T-cell (primary cell): ENCODE measurements around the gene SIGLEC9. TPM values are rescaled to one million over a fixed set of nuclear protein-coding genes. Genes with fewer than 3 reads are reported as not detected.
A peak's percentile ranks its signal among the peaks of the same experiment; 100 is the strongest.

ENCODE experiments used
- ATAC-seq, 4 experiments: fragments of 200-7000 bp in 3 of 4; fragments of 150-1000 bp in 1 of 4; cut with Tn5 transposase; replicated peaks in 1 of 4; 1 replicate in 3 of 4; 2 replicates in 1 of 4; pipeline ENCODE4 v1.10.0; 2021; ENCODE audit warnings: moderate library complexity in 3 of 4, mild to moderate bottlenecking in 2 of 4, moderate number of reproducible peaks in 1 of 4
- CTCF ChIA-PET, 2 donors: fragments of 300-600 bp; sonication (Branson Sonifier 250); formaldehyde crosslinking; loops; one replicate each; lab custom pipeline; 2022; ENCODE audit warnings: antibody characterized with exemption in 2 of 2; lab: Charles Lee
- POLR2A ChIA-PET, 2 donors: fragments of 300-600 bp; sonication (Branson Sonifier 250); formaldehyde crosslinking; loops; one replicate each; lab custom pipeline; 2022; ENCODE audit warnings: antibody characterized with exemption in 2 of 2; lab: Charles Lee
- DNase-seq, 35 experiments: peaks; one replicate each; pipeline versions ENCODE4 v3.0.0 to v3.0.0-alpha.2; 2013 to 2023
- H3K27ac ChIP-seq: one replicate; pipeline ENCODE4 v1.5.1; 2013; ENCODE audit warnings: low read length
- H3K27me3 ChIP-seq, 2 experiments: replicated peaks in 1 of 2; 1 replicate in 1 of 2; 2 replicates in 1 of 2; pipeline versions ENCODE4 v1.6.1 to v1.7.0; 2013; ENCODE audit warnings: low read length in 1 of 2, mixed read lengths in 1 of 2; ENCODE audit not compliant: control insufficient read depth in 2 of 2, insufficient read depth in 2 of 2; ENCODE audit errors: extremely low read depth in 1 of 2
- H3K36me3 ChIP-seq, 2 donors: 1 replicate in 1 of 2; 2 replicates in 1 of 2; pipeline versions ENCODE4 v1.6.1 to v1.7.0; 2013; ENCODE audit warnings: low read length in 1 of 2; ENCODE audit not compliant: control insufficient read depth in 2 of 2, insufficient read depth in 1 of 2; ENCODE audit errors: extremely low read depth in 1 of 2
- H3K4me1 ChIP-seq, 2 experiments: 1 replicate in 1 of 2; 2 replicates in 1 of 2; pipeline versions ENCODE4 v1.6.1 to v1.7.0; 2013; ENCODE audit warnings: low read length in 2 of 2, mixed read lengths in 1 of 2; ENCODE audit not compliant: insufficient read depth in 2 of 2, control insufficient read depth in 1 of 2; ENCODE audit errors: extremely low read depth in 1 of 2
- H3K4me3 ChIP-seq, 2 donors: 1 replicate in 1 of 2; 2 replicates in 1 of 2; pipeline versions ENCODE4 v1.5.1 to v1.7.0; 2013; ENCODE audit warnings: mild to moderate bottlenecking in 2 of 2, low read length in 1 of 2, moderate library complexity in 1 of 2; ENCODE audit not compliant: control insufficient read depth in 1 of 2; ENCODE audit errors: extremely low read depth in 1 of 2
- H3K9me3 ChIP-seq: 2 replicates; pipeline ENCODE4 v1.7.0; 2013
- H3K27ac Mint-ChIP-seq, 2 donors: one replicate each; pipeline ENCODE4 v1.8.0; 2020 to 2021; ENCODE audit warnings: mild to moderate bottlenecking in 2 of 2, mixed read lengths in 2 of 2
- H3K27me3 Mint-ChIP-seq, 2 donors: one replicate each; pipeline ENCODE4 v1.8.0; 2021 to 2022; ENCODE audit warnings: mixed read lengths in 2 of 2
- H3K36me3 Mint-ChIP-seq: one replicate; pipeline ENCODE4 v1.8.0; 2021; ENCODE audit warnings: mixed read lengths
- H3K4me1 Mint-ChIP-seq, 3 donors: one replicate each; pipeline ENCODE4 v1.8.0; 2020 to 2022; ENCODE audit warnings: mixed read lengths in 3 of 3, mild to moderate bottlenecking in 1 of 3
- H3K4me3 Mint-ChIP-seq, 3 donors: one replicate each; pipeline ENCODE4 v1.8.0; 2020 to 2022; ENCODE audit warnings: mild to moderate bottlenecking in 3 of 3, mixed read lengths in 3 of 3, moderate library complexity in 3 of 3
- H3K9me3 Mint-ChIP-seq, 3 donors: one replicate each; pipeline ENCODE4 v1.8.0; 2020 to 2022; ENCODE audit warnings: mixed read lengths in 3 of 3
- WGBS: methylation state at CpG from one replicate; pipeline ENCODE4 v1.1.5; 2013; ENCODE audit warnings: missing lambda C conversion rate; ENCODE audit not compliant: insufficient coverage; 5-methylcytosine and 5-hydroxymethylcytosine counted together
- total RNA-seq, 35 experiments: library from RNA in 6 of 35; stranded (reverse) in 6 of 35; fragments of 120-200 nt in 1 of 35; gene quantifications; one replicate each; pipeline versions ENCODE4 v1.2.1 to v1.2.4 and lab custom pipeline; 2013 to 2026

Gene SIGLEC9
- total RNA-seq, 5 donors from 2014 or later (not counting 1 experiment from before 2014, with no cell fraction given) = 0.73 to 2.6 (median 1.6) TPM

DNA sequence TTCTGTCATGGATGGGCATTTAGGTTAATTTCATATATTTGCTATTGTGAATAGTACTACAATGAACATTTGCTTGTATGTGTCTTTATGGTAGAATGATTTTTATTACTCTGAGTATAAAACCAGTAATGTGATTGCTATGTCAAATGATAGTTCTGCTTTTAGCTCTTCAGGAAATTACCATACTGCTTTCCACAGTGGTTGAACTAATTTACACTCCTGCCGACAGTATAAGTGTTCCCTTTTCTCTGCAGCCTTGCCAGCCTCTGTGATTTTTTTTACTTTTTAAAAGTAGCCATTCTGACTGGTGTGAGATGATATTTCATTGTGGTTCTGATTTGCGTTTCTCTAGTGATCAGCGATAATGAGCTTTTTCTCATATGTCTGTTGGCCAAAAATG, 23.9 kb downstream of the SIGLEC9 start:
- no peaks in the 10 kb centered on the region for H3K9me3 Mint-ChIP-seq
- no peak overlapping the region for H3K27ac Mint-ChIP-seq

DNA sequence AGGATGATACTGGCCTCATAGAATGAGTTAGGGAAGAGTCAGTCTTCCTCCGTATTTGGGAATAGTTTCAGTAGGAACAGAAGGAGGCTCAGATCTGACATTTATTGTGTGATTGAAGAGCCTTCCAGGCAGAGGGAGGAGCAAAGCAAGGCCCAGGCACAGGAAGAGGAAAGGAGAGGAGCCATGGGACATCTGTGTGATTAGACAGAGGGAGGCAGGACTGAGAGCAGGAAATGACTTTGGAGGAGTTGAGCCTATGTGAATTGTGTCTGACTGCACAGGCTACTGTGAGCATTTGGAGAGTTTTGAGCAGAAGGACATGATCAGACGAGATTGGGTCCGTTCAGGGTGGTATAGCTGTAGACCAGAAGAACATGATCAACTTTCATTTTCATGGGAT, 25.9 kb downstream of the SIGLEC9 start:
- H3K27me3 Mint-ChIP-seq = peaks cover 3 to 18% of the 10 kb centered on the region in 2 donors
- no peaks in the 10 kb centered on the region for H3K36me3 Mint-ChIP-seq
- Histone ChIP-seq H3K9me3 (no peaks in the 10 kb centered on the region), H3K27me3 (peaks cover 0 to 13% of the 10 kb centered on the region in 2 experiments), H3K4me1 (peaks cover 0 to 7% of the 10 kb centered on the region in 2 experiments), H3K4me3 (no peak overlapping the region), H3K36me3 (no peaks in the 10 kb centered on the region), H3K27ac (no peak overlapping the region)
- DNase-seq (no peak), ATAC-seq (no peak)
- peaks cover 7 to 10% (median 9%) of the 10 kb centered on the region in 3 donors for H3K4me1 Mint-ChIP-seq
- no peaks in the 10 kb centered on the region for H3K9me3 Mint-ChIP-seq
- CTCF ChIA-PET = no interaction called here
- POLR2A ChIA-PET = no interaction called here
- WGBS = 72% methylated on average over 3 of the region's 3 CpGs
- no peak overlapping the region for H3K27ac Mint-ChIP-seq
- H3K4me3 Mint-ChIP-seq = no peak overlapping the region

More for the DNA sequence above, 23.9 kb downstream of the SIGLEC9 start:
- no peak for ATAC-seq
- H3K4me1 Mint-ChIP-seq = peaks cover 7 to 16% (median 11%) of the 10 kb centered on the region in 3 donors
- peaks cover 0 to 7% of the 10 kb centered on the region in 2 experiments for H3K4me1 ChIP-seq
- H3K4me3 ChIP-seq = no peak overlapping the region
- H3K27me3 Mint-ChIP-seq = peaks cover 3 to 15% of the 10 kb centered on the region in 2 donors
- no peak overlapping the region for H3K4me3 Mint-ChIP-seq
- no peaks in the 10 kb centered on the region for H3K36me3 Mint-ChIP-seq
- H3K9me3 ChIP-seq = no peaks in the 10 kb centered on the region
- WGBS = 67% methylated on average over 2 of the region's 3 CpGs
- ChIA-PET CTCF (interaction anchor here in 1 of 2 donors (0.6 kb wide), 1 partner anchor 56 kb away, joined by 3 read pairs; no protein-coding TSS in a partner anchor), POLR2A (no interaction called here)
- peaks cover 0 to 18% of the 10 kb centered on the region in 2 experiments for H3K27me3 ChIP-seq
- H3K27ac ChIP-seq = no peak overlapping the region
- no peaks in the 10 kb centered on the region for H3K36me3 ChIP-seq
- DNase-seq = no peak

DNA sequence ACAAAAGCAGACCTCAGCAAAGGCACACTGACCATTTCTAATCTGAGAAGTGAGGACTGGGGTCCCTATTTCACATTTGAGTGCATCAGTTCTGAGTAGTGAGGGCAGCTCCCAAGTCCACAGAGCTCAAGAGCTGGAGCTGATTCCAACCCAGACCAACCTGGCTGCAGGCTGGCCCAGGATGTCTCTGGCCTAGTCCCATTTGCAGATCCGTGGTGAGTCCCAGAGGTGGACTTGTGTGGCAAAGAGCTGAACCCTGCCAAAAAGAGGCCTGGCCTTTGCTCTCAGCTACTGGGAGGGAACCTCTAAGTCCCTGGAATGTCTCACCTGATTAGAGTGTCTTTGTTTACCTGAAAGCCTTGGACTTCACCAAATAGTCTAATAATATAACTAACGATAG, 32.0 kb downstream of the SIGLEC9 start:
- DNase-seq = no peak
- Histone ChIP-seq H3K4me3 (no peak overlapping the region), H3K27me3 (peaks cover 0 to 17% of the 10 kb centered on the region in 2 experiments), H3K36me3 (no peaks in the 10 kb centered on the region), H3K9me3 (no peaks in the 10 kb centered on the region), H3K27ac (no peak overlapping the region), H3K4me1 (peaks cover 0 to 9% of the 10 kb centered on the region in 2 experiments)
- WGBS = 25% methylated on average over 1 of the region's 2 CpGs
- no peaks in the 10 kb centered on the region for H3K36me3 Mint-ChIP-seq
- CTCF ChIA-PET = no interaction called here
- POLR2A ChIA-PET = no interaction called here
- ATAC-seq = no peak
- H3K4me3 Mint-ChIP-seq = no peak overlapping the region
- H3K9me3 Mint-ChIP-seq = no peaks in the 10 kb centered on the region
- H3K27ac Mint-ChIP-seq = no peak overlapping the region
- peaks cover 7 to 10% (median 10%) of the 10 kb centered on the region in 3 donors for H3K4me1 Mint-ChIP-seq
- peaks cover 3 to 11% of the 10 kb centered on the region in 2 donors for H3K27me3 Mint-ChIP-seq

DNA sequence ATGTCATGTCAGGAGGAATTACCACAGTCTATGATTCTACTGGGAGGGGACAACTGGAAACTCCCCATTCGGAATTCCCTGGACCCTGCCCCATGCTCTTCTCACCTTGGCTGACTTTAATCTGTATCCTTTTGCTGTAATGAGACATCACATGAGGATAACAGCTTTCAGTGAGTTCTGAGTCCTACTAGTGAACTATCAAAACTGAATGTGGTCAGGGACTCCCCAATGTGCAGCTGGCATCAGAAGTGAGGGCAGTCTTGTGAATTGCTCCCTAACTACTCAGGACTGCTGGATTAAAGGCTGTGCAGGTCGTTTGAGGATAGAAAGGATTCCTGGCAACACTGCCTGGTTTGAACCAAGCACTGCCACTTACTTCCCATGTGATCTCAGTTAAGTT, 32.6 kb downstream of the SIGLEC9 start:
- Histone ChIP-seq H3K27me3 (peaks cover 0 to 14% of the 10 kb centered on the region in 2 experiments), H3K4me1 (peaks cover 0 to 9% of the 10 kb centered on the region in 2 experiments), H3K4me3 (no peak overlapping the region), H3K36me3 (no peaks in the 10 kb centered on the region), H3K27ac (no peak overlapping the region), H3K9me3 (no peaks in the 10 kb centered on the region)
- Mint-ChIP-seq H3K9me3 (no peaks in the 10 kb centered on the region), H3K36me3 (no peaks in the 10 kb centered on the region), H3K4me3 (no peak overlapping the region), H3K27me3 (peaks cover 3 to 11% of the 10 kb centered on the region in 2 donors), H3K27ac (no peak overlapping the region), H3K4me1 (peaks cover 7 to 10% (median 10%) of the 10 kb centered on the region in 3 donors)
- ChIA-PET POLR2A (no interaction called here), CTCF (no interaction called here)
- DNase-seq (no peak), ATAC-seq (no peak)
- WGBS = 33% methylated on average over 1 of the region's 2 CpGs

DNA sequence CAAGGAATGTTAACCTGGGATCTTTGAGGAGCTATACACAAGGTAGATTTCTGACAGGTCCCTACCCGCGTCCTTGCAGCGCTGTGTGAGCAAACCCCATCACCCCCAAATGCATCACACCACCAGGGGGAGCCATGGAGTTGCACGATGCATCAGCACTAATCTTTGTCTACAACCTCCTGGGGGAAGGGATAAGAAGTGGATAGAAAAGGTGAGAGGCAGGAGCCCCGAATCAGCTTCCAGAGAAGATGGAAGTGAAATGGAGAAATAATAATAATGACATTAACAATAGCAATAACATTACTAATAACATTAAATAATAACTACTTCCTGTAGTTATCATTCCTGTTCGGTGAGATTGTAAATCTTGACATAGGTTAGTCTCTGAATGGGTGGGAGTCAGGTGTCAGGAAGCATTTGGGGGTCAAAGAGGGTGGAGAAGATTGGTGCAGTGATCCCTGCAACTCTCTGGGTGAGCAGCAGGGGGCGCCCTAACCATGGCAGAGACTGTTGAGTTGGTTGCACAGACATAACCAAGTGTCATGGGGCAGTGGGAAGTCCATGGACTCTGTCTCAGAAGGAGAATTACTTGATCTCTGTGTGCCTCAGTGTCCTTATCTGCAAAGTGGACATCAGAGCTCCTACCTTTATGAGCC, 33.9 kb downstream of the SIGLEC9 start:
- CTCF ChIA-PET = interaction anchor here in 1 of 2 donors (0.7 kb wide), 2 partner anchors 51 to 313 kb away, joined by 3 to 5 read pairs; no protein-coding TSS in a partner anchor
- no peak overlapping the region for H3K27ac ChIP-seq
- Mint-ChIP-seq H3K27me3 (peaks cover 0 to 8% of the 10 kb centered on the region in 2 donors), H3K4me1 (peaks cover 7 to 10% (median 10%) of the 10 kb centered on the region in 3 donors), H3K36me3 (no peaks in the 10 kb centered on the region), H3K4me3 (no peak overlapping the region), H3K27ac (no peak overlapping the region), H3K9me3 (no peaks in the 10 kb centered on the region)
- no peak overlapping the region for H3K4me3 ChIP-seq
- POLR2A ChIA-PET = no interaction called here
- DNase-seq = peak; percentile 25 to 81 (median 64)
- peaks cover 0 to 14% of the 10 kb centered on the region in 2 experiments for H3K27me3 ChIP-seq
- WGBS = 0% methylated on average over 2 of the region's 7 CpGs
- no peaks in the 10 kb centered on the region for H3K9me3 ChIP-seq
- H3K4me1 ChIP-seq = peaks cover 0 to 9% of the 10 kb centered on the region in 2 experiments
- H3K36me3 ChIP-seq = no peaks in the 10 kb centered on the region
- ATAC-seq = peak; percentile 50 to 69 (median 66)

DNA sequence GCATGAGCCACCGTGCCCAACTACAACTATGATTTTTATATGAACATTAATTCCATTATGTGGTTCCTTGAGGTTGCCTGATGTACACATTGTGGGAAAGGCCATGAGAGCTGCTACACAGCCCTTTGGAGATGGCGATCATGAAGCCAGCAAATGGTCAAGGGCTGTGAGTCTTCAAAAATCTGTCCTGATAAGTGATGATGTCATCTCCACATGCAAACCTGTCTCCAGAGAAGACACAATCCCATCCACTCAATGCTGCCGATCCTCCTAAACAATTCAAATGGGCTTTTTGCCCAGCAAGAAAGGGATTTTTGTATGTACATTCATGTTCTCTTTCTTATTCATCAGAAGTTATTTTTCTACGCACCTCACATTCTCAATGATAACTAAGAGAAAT, 35.0 kb downstream of the SIGLEC9 start:
- H3K27me3 Mint-ChIP-seq = peaks cover 0 to 5% of the 10 kb centered on the region in 2 donors
- H3K4me1 Mint-ChIP-seq = peaks cover 7 to 10% (median 10%) of the 10 kb centered on the region in 3 donors
- no peaks in the 10 kb centered on the region for H3K9me3 Mint-ChIP-seq
- ATAC-seq = no peak
- no peak overlapping the region for H3K27ac Mint-ChIP-seq
- peaks cover 0 to 7% of the 10 kb centered on the region in 2 experiments for H3K27me3 ChIP-seq
- DNase-seq = no peak
- H3K4me3 Mint-ChIP-seq = no peak overlapping the region
- CTCF ChIA-PET = interaction anchor here in 1 of 2 donors (1.5 kb wide), 1 partner anchor 100 kb away, joined by 4 read pairs; no protein-coding TSS in a partner anchor
- no peaks in the 10 kb centered on the region for H3K36me3 Mint-ChIP-seq
- no peak overlapping the region for H3K27ac ChIP-seq
- no peaks in the 10 kb centered on the region for H3K36me3 ChIP-seq
- H3K4me3 ChIP-seq = no peak overlapping the region
- no peaks in the 10 kb centered on the region for H3K9me3 ChIP-seq
- WGBS = 80% methylated on average over 1 of the region's 4 CpGs
- POLR2A ChIA-PET = no interaction called here
- peaks cover 0 to 9% of the 10 kb centered on the region in 2 experiments for H3K4me1 ChIP-seq
